Effector CD8-positive, alpha-beta T cell (primary cell): ENCODE results near the gene EIF3F.

Experiments
- DNase-seq: peaks from one replicate; lab custom pipeline; 2025; lab: John Stamatoyannopoulos, UW

EIF3F gene

DNA sequence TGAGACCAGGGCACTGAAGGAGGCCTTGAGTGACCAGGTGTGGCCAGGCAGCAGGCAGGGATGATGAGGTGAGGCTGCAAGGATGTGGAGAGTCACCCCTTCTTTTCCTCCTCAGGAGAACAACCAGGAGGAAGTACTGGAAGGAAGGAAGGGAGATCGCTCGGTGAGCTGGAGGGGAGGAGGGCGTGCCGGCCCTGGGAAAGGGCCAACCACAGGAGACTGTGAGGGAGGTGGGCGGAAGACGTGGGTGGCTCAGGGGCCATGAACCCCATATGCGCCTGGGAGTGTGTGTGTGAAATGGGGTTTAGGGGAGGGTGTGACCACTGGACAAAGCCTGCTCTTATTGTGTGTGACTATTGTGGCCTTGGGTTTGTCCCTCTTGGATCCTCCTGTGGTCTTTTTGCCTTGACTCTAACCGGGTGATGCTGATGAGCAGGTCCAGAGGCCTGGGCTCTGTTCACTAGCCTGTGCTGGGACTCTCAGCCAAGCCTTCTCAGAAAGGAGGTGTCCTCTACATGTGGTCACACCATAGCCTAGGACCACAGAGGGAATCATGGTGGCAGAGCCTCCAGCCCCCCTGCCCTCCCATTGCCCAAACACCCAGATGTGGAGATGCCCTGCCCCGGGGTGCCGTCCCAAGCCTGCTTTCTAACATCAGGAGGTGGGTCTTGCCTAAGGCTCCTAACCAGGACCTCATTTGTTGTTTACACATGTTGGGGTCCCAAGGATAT, 52.6 kb downstream of the EIF3F start:
- no peak for DNase-seq

DNA sequence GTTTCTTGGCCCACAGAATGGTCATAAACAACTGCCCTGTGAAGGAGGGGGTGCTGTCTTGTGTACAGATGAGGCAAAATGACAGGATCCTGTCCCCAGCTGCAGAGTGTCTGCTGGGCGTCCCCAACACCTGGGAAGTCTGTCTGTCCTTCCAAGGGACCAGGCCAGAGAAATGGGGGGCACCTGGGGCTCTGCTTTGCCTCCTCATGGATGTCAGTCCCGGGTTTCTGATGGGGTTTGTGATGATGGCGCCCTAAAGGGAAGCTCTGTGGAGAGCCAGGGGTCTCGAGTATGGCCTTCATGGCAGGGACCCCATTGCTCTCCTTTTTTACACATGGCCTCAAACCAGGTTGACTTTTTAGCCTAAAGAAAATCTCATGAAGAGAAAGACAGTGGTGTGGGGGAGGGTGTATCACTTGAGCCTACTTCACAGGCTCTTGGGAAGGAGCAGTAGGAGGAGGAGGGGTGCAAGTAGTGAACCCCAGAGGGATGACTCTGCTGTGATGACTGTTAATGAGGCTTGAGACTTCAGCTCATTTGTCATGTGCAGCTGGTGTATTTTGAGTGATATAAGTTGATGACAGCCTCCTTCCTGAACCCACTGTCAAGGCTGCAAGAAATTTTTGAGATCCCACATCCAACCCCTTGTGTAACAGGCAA, 53.3 kb downstream of the EIF3F start:
- DNase-seq, result no peak

DNA sequence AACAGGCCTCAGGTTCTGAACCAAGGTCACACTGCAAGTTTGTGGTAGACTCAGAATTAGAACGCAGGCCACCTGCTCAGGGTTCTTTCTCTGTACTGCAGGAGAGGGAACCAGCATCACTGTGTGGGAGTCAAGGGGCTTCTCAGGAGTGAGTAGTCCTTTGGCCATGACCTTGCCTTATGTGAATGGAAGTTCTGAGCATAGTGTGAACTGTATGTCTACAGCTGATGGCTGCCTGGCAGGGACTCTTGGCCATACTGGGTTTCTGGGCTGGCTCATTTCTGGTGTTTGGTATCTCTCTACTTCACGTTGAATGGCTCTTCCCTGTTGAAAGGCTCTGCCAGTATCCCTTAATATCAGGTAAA, 53.8 kb downstream of the EIF3F start:
- no peak for DNase-seq

DNA sequence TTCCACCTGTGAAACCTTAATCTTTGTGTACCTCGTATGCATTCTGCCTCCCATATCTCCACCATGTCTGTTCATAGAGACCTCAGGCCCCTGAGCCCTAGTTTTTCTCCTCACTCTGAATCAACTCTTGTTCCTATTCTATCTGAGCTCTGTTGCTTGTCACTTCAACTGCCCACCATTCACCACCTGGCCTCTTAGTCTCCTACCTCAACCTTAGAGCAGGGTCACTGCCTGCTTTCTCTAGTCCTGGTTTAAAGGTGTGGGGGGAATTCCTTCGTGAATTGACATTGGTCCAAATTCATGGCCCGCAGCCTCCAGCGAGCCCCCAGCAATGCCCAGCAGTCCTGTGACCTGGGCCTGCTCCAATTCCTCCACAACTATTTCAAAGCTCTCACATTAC, 54.4 kb downstream of the EIF3F start:
- no peak for DNase-seq

DNA sequence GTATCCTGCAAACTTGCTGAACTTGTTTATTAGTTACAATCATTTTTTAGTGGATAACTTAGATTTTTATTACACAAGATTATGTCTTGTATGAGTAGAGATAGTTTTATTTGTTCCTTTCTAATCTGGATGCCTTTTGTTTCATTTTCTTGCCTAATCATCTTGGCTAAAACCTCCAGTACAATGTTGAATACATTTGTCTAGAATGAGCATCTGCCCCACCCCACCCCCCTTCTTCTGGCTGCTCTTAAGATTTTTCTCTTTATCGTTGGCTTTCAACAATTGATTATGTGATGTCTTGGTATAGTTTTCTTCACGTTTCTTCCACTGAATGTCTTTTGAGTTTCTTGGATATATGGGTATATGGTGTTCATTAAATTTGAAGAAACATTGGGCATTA, 56.6 kb downstream of the EIF3F start:
- DNase-seq, result no peak

DNA sequence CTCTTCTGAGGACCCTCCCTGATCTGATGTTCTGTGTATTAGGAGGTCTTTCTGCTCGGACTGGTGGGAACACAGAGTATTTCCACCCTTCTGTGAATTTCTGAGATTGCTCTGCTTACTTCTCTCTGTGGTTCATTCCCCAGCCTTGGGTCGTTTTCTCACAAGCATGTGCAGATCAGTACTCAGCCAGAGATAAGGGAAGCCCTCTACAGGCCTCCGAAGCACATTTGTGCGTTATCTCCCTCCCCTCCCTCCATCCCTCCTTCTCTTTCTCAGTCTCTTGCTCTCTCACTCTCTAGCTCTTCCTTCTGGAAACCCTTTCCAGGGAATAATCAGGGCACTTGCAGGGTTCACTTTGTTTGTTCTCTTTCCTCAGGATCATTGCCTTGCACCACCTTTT, 58.7 kb downstream of the EIF3F start:
- no peak for DNase-seq

DNA sequence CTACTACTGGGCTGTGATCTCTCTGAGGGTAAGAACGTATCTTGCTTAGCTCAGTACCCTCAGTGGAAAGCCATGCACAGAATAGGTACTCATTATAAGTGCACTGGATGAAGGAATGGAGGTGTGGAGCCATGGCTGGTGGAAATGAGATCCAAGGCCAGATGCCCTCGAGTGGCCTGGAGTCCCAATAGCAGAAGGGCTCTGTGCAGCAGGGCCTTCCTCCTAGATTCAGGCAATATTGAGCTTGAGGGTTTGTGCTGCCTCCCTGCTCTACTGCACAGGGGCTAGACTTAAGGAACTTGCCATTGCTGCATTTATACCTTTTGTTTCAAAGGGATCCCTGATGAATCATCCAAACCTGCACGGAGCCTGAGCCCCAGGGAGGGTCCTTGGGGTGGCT, 60.2 kb downstream of the EIF3F start:
- no peak for DNase-seq

DNA sequence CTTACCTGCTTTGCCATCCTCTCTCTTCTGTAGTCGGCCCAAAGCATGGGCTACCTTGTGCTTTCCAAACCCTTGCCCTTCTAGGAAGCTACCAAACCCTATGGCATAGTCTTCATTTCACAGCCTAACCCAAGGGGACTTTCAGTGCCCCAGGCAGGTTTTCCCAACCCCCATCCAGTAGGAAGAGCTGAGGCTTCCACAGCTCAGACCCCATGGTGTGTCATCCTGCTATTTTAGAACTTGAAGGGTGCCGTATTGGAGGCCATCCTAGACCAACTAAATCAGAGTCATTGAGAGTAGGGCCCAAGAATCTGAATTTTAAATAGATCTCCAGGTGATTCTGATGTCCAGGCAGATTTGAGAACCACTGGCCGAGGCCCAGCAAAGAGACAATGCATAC, 61.9 kb downstream of the EIF3F start:
- DNase-seq, result no peak
